ENCODE data around the gene SMIM44.

GRCh38 chr19:3520166-3521103, 37.2 kb upstream of the SMIM44 start:
- TF ChIP-seq CTCF (IDR thresholded peaks at IDR 0.05; ENCODE audit: low read depth, low read length) (no peak), EZH2phosphoT487 (IDR thresholded peaks at IDR 0.05; ENCODE audit: low read depth) (no peak)
